Left colon (tissue), 2 donors: ENCODE measurements around the gene LMBRD2. TPM values are rescaled to one million over a fixed set of nuclear protein-coding genes. Genes with fewer than 3 reads are reported as not detected.

Experiments used
- ATAC-seq: fragments of 200-7000 bp; cut with Tn5 transposase; one replicate; pipeline ENCODE4 v1.9.1; 2020; ENCODE audit warnings: mild to moderate bottlenecking, moderate library complexity
- DNase-seq, 2 donors: peaks; one replicate each; pipeline ENCODE4 v3.0.0-alpha.2; 2020
- intact Hi-C, 2 donors: fragments of 100-400 bp; cut with DNase I in 1 of 2; cut with micrococcal nuclease in 1 of 2; formaldehyde crosslinking; loops; one replicate each; pipeline versions ENCODE4 v1.11.2 to v1.14.0; 2022; cut with DNase I, micrococcal nuclease
- microRNA-seq, 2 donors: library from miRNA; unstranded; fragments of <30 nt; microRNA quantifications; one replicate each; pipeline versions ENCODE4 v1.1.0 to v1.2.0, GENCODE V29; 2020
- total RNA-seq, 2 donors: library from RNA; stranded (reverse); fragmentation: NEBNext Ultra II Directional; extraction: Animal tissue kit (Norgen Biotek cat#: 25700); gene quantifications; one replicate each; pipeline ENCODE4 v1.2.1, GENCODE V29; 2021
- donor health status: DM: no; HTN: no; CAD: no.
- donor health status: DM: yes; HTN: yes; CAD: no.

The LMBRD2 gene
- total RNA-seq, 2 donors from 2014 or later: 15.1 to 17.3 TPM

- intact Hi-C loops: no loop called here
- ATAC-seq: no peak
- no peak for DNase-seq
Observed at GRCh38 chr5:36059571-36060419, 91.9 kb downstream of the LMBRD2 start.

GRCh38 chr5:36058776-36059175, 92.9 kb downstream of the LMBRD2 start:
- intact Hi-C loops: no loop called here
- ATAC-seq: no peak
- no peak for DNase-seq

- DNase-seq: no peak
- no peak for ATAC-seq
- intact Hi-C loops: no loop called here
Observed at GRCh38 chr5:36057386-36057785, 94.3 kb downstream of the LMBRD2 start.

GRCh38 chr5:36056422-36056821, 95.3 kb downstream of the LMBRD2 start:
- intact Hi-C loops: no loop called here
- ATAC-seq (no peak), DNase-seq (no peak)

- intact Hi-C loops: no loop called here
- no peak for DNase-seq
- no peak for ATAC-seq
Observed at GRCh38 chr5:36055984-36056383, 95.7 kb downstream of the LMBRD2 start.

DNA sequence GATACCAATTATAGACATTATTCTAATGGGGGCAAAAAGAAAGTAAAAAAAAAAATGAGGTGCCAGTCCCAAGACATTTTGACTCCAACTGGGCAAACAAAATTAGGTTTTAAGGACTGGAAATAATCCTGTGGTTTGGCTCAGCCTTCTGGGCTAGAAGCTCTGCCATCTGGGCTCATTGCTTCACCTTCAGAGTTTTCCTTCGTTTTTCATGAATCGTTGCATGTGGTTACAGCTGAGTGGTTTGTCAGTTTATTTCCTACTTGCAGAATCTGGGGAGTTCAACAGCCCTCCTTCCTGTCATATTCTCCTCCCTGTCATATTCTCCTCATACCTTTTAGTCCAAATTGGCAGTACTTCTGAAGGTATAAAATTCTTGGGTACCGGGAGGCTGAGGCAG, 97.0 kb downstream of the LMBRD2 start:
- no peak for DNase-seq
- intact Hi-C loops: no loop called here
- ATAC-seq: no peak

GRCh38 chr5:36052538-36052937, 99.1 kb downstream of the LMBRD2 start:
- DNase-seq (no peak), ATAC-seq (no peak)
- intact Hi-C loops: no loop called here

GRCh38 chr5:36049949-36050348, 101.7 kb downstream of the LMBRD2 start:
- DNase-seq: no peak
- ATAC-seq: no peak
- intact Hi-C loops: no loop called here

Small RNA genes lying within 50 kb of the gene (microRNA-seq; reads per million reads assigned to microRNA genes)
- 1.4 to 3.2 reads per million in 2 donors for gene MIR580

Other genes with a start within 250 kb of the LMBRD2 start
- gene CAPSL, start 213.3 kb downstream of the LMBRD2 start, total RNA-seq: not detected
- not detected for gene UGT3A1, start 160.5 kb downstream of the LMBRD2 start, total RNA-seq
- gene UGT3A2, start 85.0 kb downstream of the LMBRD2 start, total RNA-seq: not detected
- gene SKP2, start 224 bp upstream of the LMBRD2 start, total RNA-seq: 10 to 100 TPM; 14.4 to 19.1 TPM
- gene NADK2, start 90.0 kb upstream of the LMBRD2 start, total RNA-seq: 10 to 100 TPM; 26.1 to 29.8 TPM
- under 1 TPM in 1 of 2 donors, not detected in 1; 0.17 TPM for gene RANBP3L, start 150.0 kb upstream of the LMBRD2 start, total RNA-seq